Ovary (tissue), 9 donors: ENCODE data around the gene C2CD2L. TPM values are rescaled to one million over a fixed set of nuclear protein-coding genes. Genes with fewer than 3 reads are reported as not detected.

Experiments used
- DNase-seq, 5 donors: peaks; one replicate each; pipeline ENCODE4 v3.0.0-alpha.2; 2019 to 2020
- H3K27ac ChIP-seq, 2 donors: fragments of 200-600 bp; one replicate each; pipeline versions ENCODE4 v1.5.1 to v1.8.0; 2019 to 2022
- H3K27me3 ChIP-seq: fragments of 200-600 bp; one replicate; pipeline ENCODE4 v1.8.0; 2022
- H3K36me3 ChIP-seq: fragments of 200-600 bp; sonication (generic); one replicate; pipeline ENCODE4 v1.5.1; 2019
- H3K4me1 ChIP-seq: one replicate; pipeline ENCODE4 v1.8.1; 2013; ENCODE audit warnings: mild to moderate bottlenecking, moderate library complexity; ENCODE audit not compliant: insufficient read depth
- H3K4me3 ChIP-seq: fragments of 200-600 bp; sonication (generic); one replicate; pipeline ENCODE4 v1.5.1; 2017
- H3K9me3 ChIP-seq, 2 donors: fragments of 200-600 bp in 1 of 2; sonication (generic) in 1 of 2; one replicate each; pipeline versions ENCODE4 v1.5.1 to v1.8.1; 2013 to 2019; ENCODE audit warnings: mild to moderate bottlenecking in 1 of 2, moderate library complexity in 1 of 2
- CTCF ChIP-seq, 3 donors: fragments of 450-650 bp in 2 of 3; fragments of 200-600 bp in 1 of 3; IDR thresholded peaks; one replicate each; pipeline versions ENCODE4 v1.5.1 to v1.8.0; 2016 to 2022; ENCODE audit warnings: antibody characterized with exemption in 3 of 3, mild to moderate bottlenecking in 1 of 3
- EP300 ChIP-seq: sonication (generic); formaldehyde crosslinking; IDR thresholded peaks from one replicate; pipeline ENCODE4 v1.6.1; 2017; ENCODE audit warnings: antibody characterized with exemption
- POLR2A ChIP-seq: fragments of 450-650 bp; IDR thresholded peaks from one replicate; pipeline ENCODE4 v1.6.1; 2017; ENCODE audit warnings: antibody characterized with exemption, mild to moderate bottlenecking, moderate library complexity
- WGBS, 3 donors: extraction: QIAGEN DNeasy Blood & Tissue Kit in 1 of 3; methylation state at CpG; one replicate each; pipeline versions ENCODE4 v1.1.5 to v1.1.7; 2013 to 2017; 5-methylcytosine and 5-hydroxymethylcytosine counted together
- intact Hi-C, 4 donors: fragments of 100-400 bp; cut with DNase I; formaldehyde crosslinking; loops; one replicate each; pipeline versions ENCODE4 v1.11.0 to v1.15.1; 2022 to 2023
- polyA plus RNA-seq, 2 donors: library from polyadenylated mRNA; stranded (reverse); fragments of 200-250 nt in 1 of 2; fragments of 350-450 nt in 1 of 2; fragmentation: Illumina TruSeq in 1 of 2; extraction: RNeasy Lipid Tissue Mini Kit (QIAGEN cat#74804) in 1 of 2; gene quantifications; one replicate each; pipeline ENCODE4 v1.2.3, GENCODE V29; 2013 to 2014
- total RNA-seq, 7 donors: library from RNA; depleted of rRNA in 2 of 7; stranded (reverse); fragments of >200 nt in 2 of 7; fragmentation: NEBNext Ultra II Directional in 3 of 7; extraction: Animal tissue kit (Norgen Biotek cat#: 25700) in 3 of 7; gene quantifications; one replicate each; pipeline versions ENCODE4 v1.1.0 to v1.2.4, GENCODE V29; 2016 to 2023
- donor health status: DM: no; HTN: no; CAD: no; lungs with moderate emphysema.
- donor health status: DM: no; HTN: no; CAD: no.
- donor health status: Bipolar disorder and iron deficiency.
- donor health status: DM: yes; HTN: yes; CAD: no.
- donor health status: DM: no; HTN: no; CAD: no.
- donor health status: DM: yes; HTN: yes; CAD: no.

C2CD2L gene
- total and polyA plus RNA-seq, 9 donors, result 2.8 to 13.6 (median 6.9) TPM

- no peak for DNase-seq
- Histone ChIP-seq H3K4me1 (peaks cover 10% of the 10 kb centered on the region), H3K36me3 (no peaks in the 10 kb centered on the region), H3K27ac (no peak overlapping the region), H3K9me3 (no peaks in the 10 kb centered on the region), H3K4me3 (peak overlapping the region; percentile 92), H3K27me3 (no peaks in the 10 kb centered on the region)
- intact Hi-C loops, result loop anchor here in 2 of 4 donors (5.0 to 10.0 kb wide), 2 partner anchors 86 to 89 kb away; no protein-coding TSS in a partner anchor
- TF ChIP-seq POLR2A, result no peak
- no peak for TF ChIP-seq EP300
- TF ChIP-seq CTCF (IDR thresholded peaks at IDR 0.05), result no peak
- 26 to 29% (median 28%) methylated on average over 8 of the region's 8 CpGs for WGBS, 3 donors
Observed at GRCh38 chr11:119108146-119108856, 1.2 kb downstream of the C2CD2L start.

- no peak for DNase-seq
- Histone ChIP-seq H3K4me1 (peaks cover 10% of the 10 kb centered on the region), H3K36me3 (no peaks in the 10 kb centered on the region), H3K4me3 (no peak overlapping the region), H3K27me3 (no peaks in the 10 kb centered on the region), H3K9me3 (no peaks in the 10 kb centered on the region), H3K27ac (no peak overlapping the region)
- TF ChIP-seq EP300, result no peak
- no peak for TF ChIP-seq CTCF (IDR thresholded peaks at IDR 0.05)
- no peak for TF ChIP-seq POLR2A
- WGBS, 3 donors, result 87 to 98% (median 93%) methylated on average over 2 of the region's 2 CpGs
- intact Hi-C loops, result loop anchor here in 2 of 4 donors (5.0 to 10.0 kb wide), 2 partner anchors 86 to 88 kb away; no protein-coding TSS in a partner anchor
Observed at GRCh38 chr11:119108857-119109221, 1.7 kb downstream of the C2CD2L start.

- WGBS, 3 donors, result 86 to 89% (median 86%) methylated on average over 3 of the region's 3 CpGs
- TF ChIP-seq EP300 (no peak), POLR2A (no peak), CTCF (IDR thresholded peaks at IDR 0.05) (no peak)
- intact Hi-C loops, result loop anchor here in 2 of 4 donors (5.0 to 10.0 kb wide), 2 partner anchors 85 to 87 kb away; no protein-coding TSS in a partner anchor
- Histone ChIP-seq H3K9me3 (no peaks in the 10 kb centered on the region), H3K36me3 (no peaks in the 10 kb centered on the region), H3K27ac (no peak overlapping the region), H3K4me3 (no peak overlapping the region), H3K4me1 (peaks cover 10% of the 10 kb centered on the region), H3K27me3 (no peaks in the 10 kb centered on the region)
- DNase-seq, result peak in 2 of 5 donors; percentile 13 to 23
Observed at GRCh38 chr11:119109843-119110242, 2.7 kb downstream of the C2CD2L start.

- Histone ChIP-seq H3K4me1 (peaks cover 10% of the 10 kb centered on the region), H3K4me3 (no peak overlapping the region), H3K27me3 (no peaks in the 10 kb centered on the region), H3K27ac (no peak overlapping the region), H3K9me3 (no peaks in the 10 kb centered on the region), H3K36me3 (no peaks in the 10 kb centered on the region)
- 81 to 86% (median 82%) methylated on average over 10 of the region's 10 CpGs for WGBS, 3 donors
- TF ChIP-seq POLR2A (no peak), EP300 (no peak), CTCF (IDR thresholded peaks at IDR 0.05) (no peak)
- intact Hi-C loops, result no loop called here
- DNase-seq, result peak in 2 of 5 donors; percentile 21 to 28
Observed at GRCh38 chr11:119110439-119110838, 3.3 kb downstream of the C2CD2L start.
